GM21360 (cell line): ENCODE data around the gene CECR2.

Source experiments
- ATAC-seq: cut with Tn5 transposase; IDR thresholded peaks from one replicate; pipeline ENCODE4 v1.9.1; 2021; ENCODE audit warnings: mild to moderate bottlenecking, moderate library complexity; ENCODE audit not compliant: unreplicated experiment

CECR2 gene

GRCh38 chr22:17443405-17444203, 74.3 kb downstream of the CECR2 start:
- ATAC-seq, result no peak

- no peak for ATAC-seq
Observed at GRCh38 chr22:17444204-17444504, 74.9 kb downstream of the CECR2 start.

GRCh38 chr22:17446698-17447097, 77.4 kb downstream of the CECR2 start:
- no peak for ATAC-seq

DNA sequence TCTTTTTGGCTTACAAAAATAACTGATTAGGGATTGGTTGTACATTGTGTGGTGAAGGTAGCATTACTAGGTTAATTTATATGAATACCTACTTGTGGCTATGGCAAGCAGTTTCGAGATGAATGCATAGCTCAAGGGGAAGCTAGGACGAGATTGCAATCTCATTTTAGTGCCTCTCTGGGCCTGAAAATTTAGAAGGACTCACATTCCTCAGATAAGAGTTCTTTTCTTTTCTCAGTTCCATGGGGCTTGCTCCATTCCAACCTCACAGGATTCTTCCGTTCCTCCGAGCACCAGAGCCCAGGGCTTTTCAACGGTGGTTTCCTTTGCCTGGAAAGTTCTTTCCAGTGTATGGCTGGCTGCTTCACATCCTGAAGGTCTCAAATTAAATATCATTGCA, 82.1 kb downstream of the CECR2 start:
- no peak for ATAC-seq

- no peak for ATAC-seq
Observed at GRCh38 chr22:17460895-17461294, 91.6 kb downstream of the CECR2 start.

DNA sequence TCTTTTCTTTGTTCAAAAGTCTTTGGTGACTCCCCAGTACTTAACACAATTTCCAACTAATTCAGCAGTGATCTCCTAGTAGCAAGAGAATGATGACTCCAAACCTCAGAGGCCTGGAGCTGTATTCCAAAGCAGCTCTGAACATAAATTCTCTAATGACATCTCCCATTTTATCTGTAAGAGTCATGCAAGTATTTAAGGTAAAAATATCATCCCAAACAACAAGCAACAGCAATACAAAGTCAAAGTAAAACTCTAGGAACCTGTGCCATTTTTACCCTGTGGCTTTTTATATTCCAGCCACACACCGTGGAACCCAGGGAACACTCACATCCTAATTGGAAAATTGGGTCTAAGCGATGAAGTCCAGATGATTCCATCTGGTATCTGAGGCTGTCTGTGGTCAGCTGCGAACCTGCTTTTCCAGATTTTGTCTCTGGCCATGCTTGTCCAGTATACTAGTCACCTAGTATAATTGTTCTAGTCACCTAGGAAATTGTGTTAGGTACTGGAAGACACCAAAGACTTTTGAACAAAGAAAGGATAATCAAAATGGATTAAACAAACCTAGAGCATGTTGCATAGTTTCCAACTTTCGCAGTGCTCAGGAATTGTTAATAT, 101.7 kb downstream of the CECR2 start:
- ATAC-seq, result no peak

- no peak for ATAC-seq
Observed at GRCh38 chr22:17471886-17472535, 102.8 kb downstream of the CECR2 start.

- no peak for ATAC-seq
Observed at GRCh38 chr22:17472932-17473331, 103.7 kb downstream of the CECR2 start.

DNA sequence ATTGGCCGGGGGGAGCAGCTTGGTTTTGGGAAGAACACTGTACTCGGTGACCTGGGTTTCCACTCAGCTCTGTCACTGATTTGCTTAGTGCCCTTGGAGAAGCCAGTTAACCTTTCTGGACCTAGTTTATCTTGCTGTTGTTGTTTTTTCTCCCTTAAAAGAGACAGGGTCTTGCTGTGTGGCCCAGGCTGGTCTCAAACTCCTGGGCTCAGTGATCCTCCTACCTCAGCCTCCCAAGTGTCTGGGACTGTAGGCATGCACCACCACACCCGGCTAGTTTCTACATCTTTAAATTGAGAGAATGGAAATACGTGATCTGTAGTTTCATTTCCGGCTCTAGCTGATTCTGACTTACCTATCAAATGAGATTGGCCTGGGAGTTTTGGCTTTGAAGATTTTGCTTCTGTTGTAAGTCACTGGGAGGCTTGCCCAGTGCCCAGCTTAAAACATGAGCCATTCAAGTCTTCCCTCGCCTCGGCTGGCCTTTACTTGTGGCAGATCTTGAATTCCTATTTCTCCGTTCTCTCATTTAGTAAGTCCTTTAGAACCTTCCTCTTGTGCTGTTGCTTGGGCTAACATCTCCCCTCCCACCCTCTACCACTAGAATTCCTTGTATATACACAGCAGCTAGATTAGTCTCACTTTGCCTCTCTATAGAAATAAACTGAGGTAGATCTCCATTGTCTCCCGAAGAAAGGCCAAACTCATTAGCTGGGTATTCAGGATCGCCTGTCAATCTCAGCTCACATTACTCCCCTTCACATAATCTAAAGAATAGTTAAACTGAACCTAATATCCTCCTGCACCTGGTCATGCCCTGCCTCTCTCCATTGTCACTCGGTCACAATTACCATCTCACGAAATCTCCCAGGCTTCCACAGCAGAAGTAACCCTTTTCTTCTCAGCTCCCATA, 106.3 kb downstream of the CECR2 start:
- no peak for ATAC-seq

DNA sequence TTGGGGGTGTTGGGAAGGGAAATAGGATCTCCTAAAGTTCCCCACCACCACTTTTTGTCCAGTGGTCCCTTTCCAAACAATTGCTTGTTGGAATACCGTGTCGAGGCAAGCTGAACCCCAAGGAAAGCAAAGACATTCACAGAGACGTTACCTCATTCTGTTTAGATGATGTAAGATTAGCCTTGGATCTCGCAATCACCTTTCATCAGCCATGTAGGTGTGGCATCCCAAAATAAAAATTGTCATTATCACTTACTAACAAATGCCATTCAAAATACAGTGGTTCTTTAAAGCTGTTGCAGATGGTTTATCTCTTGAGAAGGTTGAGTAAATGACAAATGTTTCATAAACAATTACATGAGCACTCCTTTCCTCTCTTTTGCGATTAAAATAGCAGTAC, 107.6 kb downstream of the CECR2 start:
- no peak for ATAC-seq

DNA sequence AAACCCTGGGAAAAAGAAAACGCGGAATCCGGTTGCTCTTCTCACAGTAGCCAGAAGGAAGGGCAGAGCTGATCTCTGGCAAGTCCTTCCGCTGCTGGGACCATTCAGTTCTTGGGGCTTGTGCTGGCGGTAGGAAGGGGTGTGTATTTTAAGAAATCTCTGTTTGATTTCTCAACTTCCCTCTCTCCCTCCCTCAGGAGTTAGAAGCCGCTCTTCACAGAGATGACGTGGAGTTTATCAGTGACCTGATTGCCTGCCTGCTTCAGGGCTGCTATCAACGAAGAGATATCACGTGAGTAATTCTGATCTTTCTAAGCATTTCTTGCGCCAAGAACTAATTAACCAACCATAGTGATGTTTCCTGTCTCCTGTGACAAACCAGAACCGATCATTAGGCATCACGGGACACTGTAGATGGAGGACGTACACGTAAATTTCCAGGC, 108.2 kb downstream of the CECR2 start:
- no peak for ATAC-seq

DNA sequence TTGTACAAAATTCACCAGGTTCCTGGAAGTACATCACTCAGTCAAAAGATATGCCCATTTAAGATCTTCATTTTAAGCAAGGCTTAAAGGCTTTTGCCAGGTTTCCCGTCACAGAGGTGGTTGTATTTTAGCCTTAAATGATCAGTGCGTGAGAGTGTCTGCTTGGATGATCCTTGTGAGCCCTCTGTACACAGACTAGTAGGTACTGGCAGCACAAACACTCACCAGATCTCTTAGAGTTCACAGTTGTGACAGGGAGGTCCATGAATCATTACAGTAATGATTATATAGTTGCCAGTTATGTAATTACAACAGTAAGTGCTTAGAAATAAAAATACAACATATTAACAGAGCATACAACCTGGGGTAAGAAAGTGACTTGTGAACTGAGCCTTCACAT, 109.9 kb downstream of the CECR2 start:
- ATAC-seq, result no peak

GRCh38 chr22:17481424-17481823, 112.2 kb downstream of the CECR2 start:
- no peak for ATAC-seq

DNA sequence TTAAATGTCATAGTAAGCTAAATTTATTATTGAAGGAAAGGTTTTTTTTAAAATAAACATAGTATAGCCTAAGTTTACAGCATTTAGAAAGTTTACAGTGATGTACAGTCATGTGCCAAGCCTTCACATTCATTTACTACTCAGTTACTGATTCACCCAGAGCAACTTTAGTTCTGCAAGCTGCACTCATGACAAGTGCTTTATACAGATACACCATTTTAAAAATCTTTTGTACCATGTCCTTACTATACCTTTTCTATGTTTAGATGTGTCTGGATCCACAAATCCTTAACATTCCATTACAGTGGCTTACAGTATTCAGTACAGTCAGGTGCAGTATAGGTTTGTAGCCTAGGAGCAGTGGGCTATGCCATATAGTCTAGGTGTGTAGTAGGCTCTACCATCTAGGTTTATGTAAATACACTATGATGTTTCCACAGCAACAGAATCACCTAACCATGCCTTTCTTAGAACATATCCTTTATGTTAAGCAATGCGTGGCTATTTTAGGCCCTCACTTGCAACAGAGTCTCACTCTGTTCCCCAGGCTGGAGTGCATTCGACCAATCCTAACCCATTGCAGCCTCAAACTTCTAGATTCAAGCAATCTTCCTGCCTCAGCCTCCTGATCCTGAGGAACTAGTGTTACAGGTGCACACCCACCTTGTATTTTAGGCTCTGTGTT, 114.6 kb downstream of the CECR2 start:
- no peak for ATAC-seq

- no peak for ATAC-seq
Observed at GRCh38 chr22:17484608-17485007, 115.3 kb downstream of the CECR2 start.

DNA sequence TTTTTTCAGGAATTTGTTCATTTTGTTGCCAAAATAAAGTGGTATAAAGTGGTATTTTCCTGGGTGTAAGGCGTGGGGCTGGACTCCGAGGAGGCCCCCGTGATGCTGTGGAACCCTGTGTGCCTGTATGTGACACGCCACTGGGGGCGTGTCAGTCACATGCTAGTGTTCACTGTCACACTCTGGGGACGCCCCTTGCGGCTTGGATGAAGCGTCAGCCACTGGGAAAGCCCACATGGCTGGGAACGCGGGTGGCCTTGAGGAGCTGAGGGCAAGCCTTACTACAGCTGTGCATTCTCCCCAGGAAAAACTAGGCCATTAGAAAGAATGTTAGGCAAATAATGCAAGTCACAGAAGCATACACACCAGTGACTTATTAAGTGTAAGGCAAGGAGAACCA, 117.1 kb downstream of the CECR2 start:
- ATAC-seq, result no peak

- no peak for ATAC-seq
Observed at GRCh38 chr22:17486719-17487118, 117.5 kb downstream of the CECR2 start.

- ATAC-seq, result no peak
Observed at GRCh38 chr22:17489101-17489500, 119.8 kb downstream of the CECR2 start.

DNA sequence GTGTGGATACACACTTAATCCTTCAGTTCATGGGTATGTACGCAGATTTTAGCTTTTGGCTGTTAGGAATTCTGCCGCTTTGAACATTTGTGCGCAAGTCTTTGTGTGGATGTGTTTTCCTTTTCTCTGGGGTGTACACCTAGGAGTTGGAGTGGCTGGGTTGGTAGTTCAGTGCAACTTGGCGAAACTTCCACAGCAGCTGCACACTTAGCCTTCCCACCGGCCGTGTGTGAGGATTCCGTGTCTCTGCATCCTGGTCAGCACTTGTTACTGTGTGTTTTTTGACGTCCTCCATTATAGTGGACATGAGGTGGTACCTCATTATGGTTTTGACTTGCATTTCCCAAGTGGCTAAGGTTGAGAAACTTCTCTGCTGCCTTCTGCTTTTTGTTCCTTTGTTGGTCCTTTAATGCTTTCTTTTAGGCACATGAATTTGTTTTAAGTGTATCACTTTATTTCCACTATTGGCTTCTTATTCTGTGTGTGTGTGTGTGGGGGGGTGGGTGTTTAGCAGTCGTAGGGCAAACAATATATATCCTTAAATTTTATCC, 121.9 kb downstream of the CECR2 start:
- no peak for ATAC-seq

DNA sequence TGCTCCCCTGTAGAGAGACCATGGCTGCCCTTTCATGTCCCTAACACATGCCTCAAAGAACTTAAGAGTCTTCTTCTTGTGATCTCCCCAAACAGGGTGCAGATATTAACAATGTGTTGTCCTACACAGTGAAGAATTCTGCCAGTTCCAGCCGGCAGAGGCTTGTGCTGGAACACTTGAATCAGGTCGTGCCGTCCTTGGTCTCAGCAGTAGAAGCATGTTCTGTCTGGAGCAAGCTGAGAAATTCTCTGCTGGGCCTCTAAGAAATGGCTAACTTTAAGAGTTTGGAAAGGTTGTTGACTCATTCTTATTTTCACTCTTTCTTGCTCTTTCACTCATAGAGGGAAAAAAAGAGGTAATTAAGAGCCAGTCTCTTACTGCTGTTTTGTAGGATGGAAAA, 123.0 kb downstream of the CECR2 start:
- ATAC-seq, result no peak
